A549 treated with Hydrocortisone at 1 μM for 4 hours (cell line): ENCODE results near the gene EHD2. TPM values are rescaled to one million over a fixed set of nuclear protein-coding genes. Genes with fewer than 3 reads are reported as not detected.

Source experiments
- total RNA-seq: library from RNA; stranded (reverse); fragments of 200-300 nt; extraction: Qiagen RNA extraction; gene quantifications from 5 replicates; pipeline ENCODE4 v1.2.3, GENCODE V29; 2022

EHD2 gene
- 132 to 155 TPM (median 146 TPM) in 5 replicates for total RNA-seq

GRCh38 chr19:47713046-47714021 is at the start of gene EHD2:
Gene EHD2 (plus strand): TSS chr19:47713422. CDS start chr19:47716613, 3,191 bp downstream.

GRCh38 chr19:47745010-47745901 is 32.0 kb downstream of the EHD2 start, which contains the start of gene NOP53:
Gene NOP53 (plus strand): TSS chr19:47745546. CDS start chr19:47745560, 14 bp downstream.

GRCh38 chr19:47778049-47778953 is 65.1 kb downstream of the EHD2 start, which contains the start of gene SELENOW:
Gene SELENOW (plus strand): TSS chr19:47778703. CDS start chr19:47778786, 83 bp downstream.

Other genes with a start within 250 kb of the EHD2 start
- 0.16 to 0.23 TPM (median 0.22 TPM) in 5 replicates for gene SLC8A2, start 241.5 kb upstream of the EHD2 start, total RNA-seq
- gene KPTN, start 229.2 kb upstream of the EHD2 start, total RNA-seq = 18.3 to 22.2 TPM (median 19.4 TPM) in 5 replicates
- 85.8 to 107 TPM (median 96.6 TPM) in 5 replicates for gene NAPA, start 198.4 kb upstream of the EHD2 start, total RNA-seq
- gene ZNF541, start 140.3 kb upstream of the EHD2 start, total RNA-seq = not detected in 5 replicates
- 13.3 to 18.9 TPM (median 15.0 TPM) in 5 replicates for gene BICRA, start 104.3 kb upstream of the EHD2 start, total RNA-seq
- gene NOP53, start 32.1 kb downstream of the EHD2 start, total RNA-seq = 227 to 307 TPM (median 238 TPM) in 5 replicates
- 96.6 to 176 TPM (median 155 TPM) in 5 replicates for gene SELENOW, start 65.3 kb downstream of the EHD2 start, total RNA-seq
- not detected in 5 replicates for gene TPRX1, start 91.1 kb downstream of the EHD2 start, total RNA-seq
- not detected in 5 replicates for gene CRX, start 108.5 kb downstream of the EHD2 start, total RNA-seq
- not detected in 5 replicates for gene TPRX2, start 145.8 kb downstream of the EHD2 start, total RNA-seq
- 0.06 TPM in 1 of 5 replicates, not detected in the others for gene SULT2A1, start 172.9 kb downstream of the EHD2 start, total RNA-seq